ENCODE data around the gene CCDC6.

CCDC6 gene

GRCh38 chr10:59852670-59853069 lies 53.7 kb downstream of the CCDC6 start:
- Mint-ChIP-seq H3K27me3 (ENCODE audit: low read depth) (no peaks in the 10 kb centered on the region), H3K36me3 (ENCODE audit: low read depth) (peaks cover 24% of the 10 kb centered on the region), H3K9me3 (no peaks in the 10 kb centered on the region), H3K4me1 (peaks cover 35% of the 10 kb centered on the region), H3K4me3 (no peak overlapping the region), H3K27ac (peak overlapping the region in 1 of 3 experiments; percentile 5)
- no peak for TF ChIP-seq CTCF (IDR thresholded peaks at IDR 0.05; ENCODE audit: unreplicated experiment in 3 of 3)

GRCh38 chr10:59851864-59852263 lies 54.5 kb downstream of the CCDC6 start:
- peaks cover 28% of the 10 kb centered on the region for H3K36me3 Mint-ChIP-seq (ENCODE audit: low read depth)
- no peak for TF ChIP-seq CTCF (IDR thresholded peaks at IDR 0.05; ENCODE audit: unreplicated experiment in 3 of 3)
- peak overlapping the region in 1 of 3 experiments; percentile 5 for H3K27ac Mint-ChIP-seq
- no peak overlapping the region for H3K4me3 Mint-ChIP-seq
- H3K9me3 Mint-ChIP-seq, result no peaks in the 10 kb centered on the region
- peaks cover 31% of the 10 kb centered on the region for H3K4me1 Mint-ChIP-seq
- H3K27me3 Mint-ChIP-seq (ENCODE audit: low read depth), result no peaks in the 10 kb centered on the region

- no peak for TF ChIP-seq CTCF (IDR thresholded peaks at IDR 0.05; ENCODE audit: unreplicated experiment in 3 of 3)
- H3K27ac Mint-ChIP-seq, result no peak overlapping the region
- H3K4me3 Mint-ChIP-seq, result no peak overlapping the region
- H3K27me3 Mint-ChIP-seq (ENCODE audit: low read depth), result no peaks in the 10 kb centered on the region
- H3K36me3 Mint-ChIP-seq (ENCODE audit: low read depth), result peaks cover 55% of the 10 kb centered on the region
- H3K9me3 Mint-ChIP-seq, result no peaks in the 10 kb centered on the region
- H3K4me1 Mint-ChIP-seq, result peaks cover 11% of the 10 kb centered on the region
These were observed 58.5 kb downstream of the CCDC6 start for GRCh38 chr10:59847888-59848287.

GRCh38 chr10:59847326-59847725 lies 59.0 kb downstream of the CCDC6 start:
- no peak for TF ChIP-seq CTCF (IDR thresholded peaks at IDR 0.05; ENCODE audit: unreplicated experiment in 3 of 3)
- H3K36me3 Mint-ChIP-seq (ENCODE audit: low read depth), result peaks cover 53% of the 10 kb centered on the region
- no peak overlapping the region for H3K4me3 Mint-ChIP-seq
- H3K27me3 Mint-ChIP-seq (ENCODE audit: low read depth), result no peaks in the 10 kb centered on the region
- H3K4me1 Mint-ChIP-seq, result peaks cover 5% of the 10 kb centered on the region
- H3K9me3 Mint-ChIP-seq, result no peaks in the 10 kb centered on the region
- no peak overlapping the region for H3K27ac Mint-ChIP-seq

- Mint-ChIP-seq H3K27me3 (ENCODE audit: low read depth) (no peaks in the 10 kb centered on the region), H3K4me3 (no peak overlapping the region), H3K4me1 (no peaks in the 10 kb centered on the region), H3K9me3 (no peaks in the 10 kb centered on the region), H3K27ac (peak overlapping the region in 2 of 3 experiments; percentile 59 to 76), H3K36me3 (ENCODE audit: low read depth) (peaks cover 55% of the 10 kb centered on the region)
- TF ChIP-seq CTCF (IDR thresholded peaks at IDR 0.05; ENCODE audit: unreplicated experiment in 3 of 3), result no peak
These were observed 61.9 kb downstream of the CCDC6 start for GRCh38 chr10:59844436-59844835.

- no peaks in the 10 kb centered on the region for H3K27me3 Mint-ChIP-seq (ENCODE audit: low read depth)
These were observed 62.6 kb downstream of the CCDC6 start for GRCh38 chr10:59843748-59844147.

More at GRCh38 chr10:59843748-59844147, 62.6 kb downstream of the CCDC6 start:
- H3K4me1 Mint-ChIP-seq, result no peaks in the 10 kb centered on the region
- no peak for TF ChIP-seq CTCF (IDR thresholded peaks at IDR 0.05; ENCODE audit: unreplicated experiment in 3 of 3)
- no peaks in the 10 kb centered on the region for H3K9me3 Mint-ChIP-seq
- H3K4me3 Mint-ChIP-seq, result no peak overlapping the region
- peaks cover 55% of the 10 kb centered on the region for H3K36me3 Mint-ChIP-seq (ENCODE audit: low read depth)
- H3K27ac Mint-ChIP-seq, result peak overlapping the region; percentile 59 to 76 (median 64)

All from nephron (organoid).